ENCODE data around the gene SMTNL1.

- TF ChIP-seq CTCF (IDR thresholded peaks at IDR 0.05) (no peak), POLR2A (IDR thresholded peaks at IDR 0.05) (no peak)
Observed at GRCh38 chr11:57552479-57552878, 15.1 kb downstream of the SMTNL1 start.
